GM23248 (cell line): ENCODE measurements around the gene OLIG3.

Source experiments
- EZH2 ChIP-seq: fragments of 200-600 bp; sonication (generic); IDR thresholded peaks from 2 replicates; pipeline ENCODE4 v1.6.1; 2018; ENCODE audit warnings: antibody characterized with exemption, mild to moderate bottlenecking; ENCODE audit not compliant: insufficient read depth, poor library complexity, severe bottlenecking
- EZH2phosphoT487 ChIP-seq: fragments of 200-600 bp; sonication (generic); IDR thresholded peaks from 2 replicates; pipeline ENCODE4 v1.6.1; 2018; ENCODE audit warnings: antibody characterized with exemption, moderate library complexity, mild to moderate bottlenecking, low read depth; ENCODE audit not compliant: insufficient read depth

DNA sequence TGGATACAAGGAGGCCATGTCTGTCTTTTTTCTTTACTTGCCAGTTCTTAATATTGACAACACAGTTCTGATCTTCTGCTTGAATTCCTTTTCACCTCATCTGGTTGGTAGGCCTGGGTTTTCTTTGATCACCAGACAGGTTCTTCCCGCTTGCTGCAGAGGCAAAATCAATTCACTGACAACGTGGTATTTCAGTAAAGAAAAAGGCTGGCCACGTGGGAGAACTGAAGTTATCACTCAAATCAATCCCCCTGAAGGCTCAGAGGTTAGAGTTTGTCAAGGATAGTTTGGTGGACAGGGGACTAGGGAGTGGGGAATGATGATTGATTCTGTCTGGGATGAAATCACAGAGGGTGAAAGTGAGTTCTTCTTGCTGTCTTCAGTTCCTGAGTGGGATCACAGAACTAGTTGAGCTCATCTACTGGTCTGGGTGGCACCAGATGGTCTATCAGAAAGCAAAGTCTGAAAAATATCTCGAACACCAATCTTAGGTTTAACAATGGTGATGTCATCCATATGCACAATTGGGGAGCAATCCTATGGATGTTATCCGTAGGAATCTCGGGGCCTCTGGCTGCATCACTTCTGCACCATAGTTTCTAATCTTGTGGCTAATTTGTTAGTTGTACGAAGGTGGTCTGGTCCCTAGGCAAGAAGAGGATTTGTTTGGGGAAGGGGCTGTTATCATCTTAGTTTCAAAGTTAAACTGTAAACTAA is 37.3 kb upstream of the OLIG3 start:
- TF ChIP-seq EZH2phosphoT487 (no peak), EZH2 (no peak)
